T-helper 1 cell treated with Interleukin-12 subunit alpha and Interleukin-12 subunit beta and Interleukin-4 antibody, amounts not matched to agents 30 μg/mL and 1 μg/mL, for 36 hours (primary cell): ENCODE results near the gene USP24.

Experiments used
- H3K27ac Mint-ChIP-seq: one replicate; pipeline ENCODE4 v1.8.0; 2021; ENCODE audit warnings: mild to moderate bottlenecking, mixed read lengths
- H3K27me3 Mint-ChIP-seq: one replicate; pipeline ENCODE4 v1.8.0; 2021; ENCODE audit warnings: low read depth, mixed read lengths
- H3K36me3 Mint-ChIP-seq: one replicate; pipeline ENCODE4 v1.8.0; 2021; ENCODE audit warnings: low read depth, mixed read lengths
- H3K4me1 Mint-ChIP-seq: one replicate; pipeline ENCODE4 v1.8.0; 2021; ENCODE audit warnings: low read depth, mixed read lengths
- H3K4me3 Mint-ChIP-seq: one replicate; pipeline ENCODE4 v1.8.0; 2021; ENCODE audit warnings: mild to moderate bottlenecking, moderate library complexity, mixed read lengths
- H3K9me3 Mint-ChIP-seq: one replicate; pipeline ENCODE4 v1.8.0; 2021; ENCODE audit warnings: mixed read lengths

The USP24 gene

GRCh38 chr1:55021942-55022546, 193.1 kb downstream of the USP24 start:
- Mint-ChIP-seq H3K27ac (no peak overlapping the region), H3K36me3 (no peaks in the 10 kb centered on the region), H3K4me3 (no peak overlapping the region), H3K27me3 (peaks cover under 1% of the 10 kb centered on the region), H3K4me1 (peaks cover 2% of the 10 kb centered on the region), H3K9me3 (no peaks in the 10 kb centered on the region)

- no peaks in the 10 kb centered on the region for H3K9me3 Mint-ChIP-seq
- H3K4me3 Mint-ChIP-seq = no peak overlapping the region
- H3K4me1 Mint-ChIP-seq = no peaks in the 10 kb centered on the region
- no peaks in the 10 kb centered on the region for H3K36me3 Mint-ChIP-seq
- peaks cover 10% of the 10 kb centered on the region for H3K27me3 Mint-ChIP-seq
- no peak overlapping the region for H3K27ac Mint-ChIP-seq
These were observed 196.8 kb downstream of the USP24 start for GRCh38 chr1:55018395-55018794.
